Fibroblast of skin of right biceps (primary cell): Measurements from ENCODE around the gene TM7SF2.

Source experiments
- DNase-seq: peaks from one replicate; pipeline ENCODE4 v3.0.0-alpha.2; 2013

The TM7SF2 gene

GRCh38 chr11:65090628-65091027, 21.0 kb upstream of the TM7SF2 start:
- no peak for DNase-seq

- no peak for DNase-seq
Measured at GRCh38 chr11:65095427-65095826, 16.2 kb upstream of the TM7SF2 start.

GRCh38 chr11:65095974-65096806, 15.5 kb upstream of the TM7SF2 start, which contains the start of gene VPS51:
TSS of gene VPS51 (plus strand) at chr11:65096214. CDS start at chr11:65096251, 37 bp downstream.
- peak; percentile 91 for DNase-seq

- no peak for DNase-seq
Measured at GRCh38 chr11:65096926-65097325, 14.7 kb upstream of the TM7SF2 start.

GRCh38 chr11:65100674-65101350, 10.9 kb upstream of the TM7SF2 start:
- DNase-seq: no peak

GRCh38 chr11:65102142-65103095, 9.3 kb upstream of the TM7SF2 start:
- DNase-seq: no peak

- no peak for DNase-seq
Measured at GRCh38 chr11:65103476-65103875, 8.2 kb upstream of the TM7SF2 start.

- no peak for DNase-seq
Measured at GRCh38 chr11:65104628-65105027, 7.0 kb upstream of the TM7SF2 start.

GRCh38 chr11:65107078-65107477, 4.6 kb upstream of the TM7SF2 start:
- no peak for DNase-seq

GRCh38 chr11:65107751-65108468, 3.8 kb upstream of the TM7SF2 start:
- no peak for DNase-seq

GRCh38 chr11:65108469-65109123, 3.1 kb upstream of the TM7SF2 start:
- DNase-seq: no peak

- DNase-seq: no peak
Measured at GRCh38 chr11:65109231-65110198, 2.2 kb upstream of the TM7SF2 start.

GRCh38 chr11:65110354-65110861, 1.3 kb upstream of the TM7SF2 start:
- DNase-seq: peak; percentile 68

GRCh38 chr11:65111159-65111743, 421 bp upstream of the TM7SF2 start:
- no peak for DNase-seq

- DNase-seq: peak; percentile 27
Measured at GRCh38 chr11:65112546-65113360, 1.1 kb downstream of the TM7SF2 start.

GRCh38 chr11:65113361-65113756, 1.7 kb downstream of the TM7SF2 start:
- peak; percentile 26 for DNase-seq

- DNase-seq: no peak
Measured at GRCh38 chr11:65113839-65114238, 2.2 kb downstream of the TM7SF2 start.

GRCh38 chr11:65114538-65115171, 3.0 kb downstream of the TM7SF2 start:
- no peak for DNase-seq
